ENCODE results near the gene CD209.

Gene CD209

GRCh38 chr19:7718668-7719067 lies 28.7 kb downstream of the CD209 start:
- no peak overlapping the region for H2BK12ac ChIP-seq (ENCODE audit: low read length)
- H3K27ac ChIP-seq (ENCODE audit: low read depth, low read length), result no peak overlapping the region
- H3K4me1 ChIP-seq (ENCODE audit: control insufficient read depth in 1 of 2, insufficient read depth in 2 of 2, low read length in 2 of 2), result no peaks in the 10 kb centered on the region
- H2AK5ac ChIP-seq (ENCODE audit: low read length), result no peak overlapping the region
- H3K4ac ChIP-seq (ENCODE audit: low read depth, low read length), result no peak overlapping the region
- H4K91ac ChIP-seq (ENCODE audit: low read depth, low read length), result no peak overlapping the region
- H3K14ac ChIP-seq (ENCODE audit: low read length), result no peak overlapping the region
- no peak overlapping the region for H2BK120ac ChIP-seq (ENCODE audit: insufficient read depth, low read length, poor library complexity)
- H3K23ac ChIP-seq (ENCODE audit: low read length), result no peak overlapping the region
- no peak overlapping the region for H3K18ac ChIP-seq (ENCODE audit: low read length)
- no peak overlapping the region for H3K9ac ChIP-seq (ENCODE audit: low read length)
- H3K79me2 ChIP-seq (ENCODE audit: control insufficient read depth, insufficient read depth, low read length, poor library complexity), result no peaks in the 10 kb centered on the region
- no peaks in the 10 kb centered on the region for H3K9me3 ChIP-seq (ENCODE audit: insufficient read depth, low read depth, low read length)
- H3K36me3 ChIP-seq (ENCODE audit: control insufficient read depth in 1 of 2, insufficient read depth in 2 of 2, low read length in 2 of 2), result no peaks in the 10 kb centered on the region
- H3K4me3 ChIP-seq (ENCODE audit: low read depth, low read length), result no peak overlapping the region
- WGBS (ENCODE audit: extremely low coverage, insufficient coverage, insufficient read length), result no CpG with 5 or more reads among the region's 8 CpGs
- H4K12ac ChIP-seq (ENCODE audit: low read depth, low read length), result no peak overlapping the region
- no peak overlapping the region for H4K8ac ChIP-seq (ENCODE audit: low read depth, low read length)
- no peak for DNase-seq
- no peaks in the 10 kb centered on the region for H3K79me1 ChIP-seq (ENCODE audit: low read length)
- H2BK5ac ChIP-seq (ENCODE audit: low read depth, low read length, poor library complexity), result no peak overlapping the region
- no peaks in the 10 kb centered on the region for H3K27me3 ChIP-seq (ENCODE audit: insufficient read depth, low read length)
- H2AFZ ChIP-seq (ENCODE audit: insufficient read depth, low read length, poor library complexity), result no peak overlapping the region
- H3K4me2 ChIP-seq (ENCODE audit: low read length), result no peak overlapping the region

- Histone ChIP-seq H3K4me2 (ENCODE audit: low read length) (no peak overlapping the region), H4K8ac (ENCODE audit: low read depth, low read length) (no peak overlapping the region), H3K14ac (ENCODE audit: low read length) (no peak overlapping the region), H3K79me2 (ENCODE audit: control insufficient read depth, insufficient read depth, low read length, poor library complexity) (no peaks in the 10 kb centered on the region), H2BK5ac (ENCODE audit: low read depth, low read length, poor library complexity) (no peak overlapping the region), H2AK5ac (ENCODE audit: low read length) (no peak overlapping the region), H3K36me3 (ENCODE audit: control insufficient read depth in 1 of 2, insufficient read depth in 2 of 2, low read length in 2 of 2) (no peaks in the 10 kb centered on the region), H4K91ac (ENCODE audit: low read depth, low read length) (no peak overlapping the region), H3K9ac (ENCODE audit: low read length) (no peak overlapping the region), H2BK12ac (ENCODE audit: low read length) (no peak overlapping the region), H3K4me1 (ENCODE audit: control insufficient read depth in 1 of 2, insufficient read depth in 2 of 2, low read length in 2 of 2) (no peaks in the 10 kb centered on the region), H3K18ac (ENCODE audit: low read length) (no peak overlapping the region), H3K4ac (ENCODE audit: low read depth, low read length) (no peak overlapping the region), H2BK120ac (ENCODE audit: insufficient read depth, low read length, poor library complexity) (no peak overlapping the region), H3K23ac (ENCODE audit: low read length) (no peak overlapping the region), H3K27me3 (ENCODE audit: insufficient read depth, low read length) (no peaks in the 10 kb centered on the region), H2AFZ (ENCODE audit: insufficient read depth, low read length, poor library complexity) (no peak overlapping the region), H3K4me3 (ENCODE audit: low read depth, low read length) (no peak overlapping the region), H3K27ac (ENCODE audit: low read depth, low read length) (no peak overlapping the region), H3K9me3 (ENCODE audit: insufficient read depth, low read depth, low read length) (no peaks in the 10 kb centered on the region), H3K79me1 (ENCODE audit: low read length) (no peaks in the 10 kb centered on the region), H4K12ac (ENCODE audit: low read depth, low read length) (no peak overlapping the region)
- no peak for DNase-seq
- no CpG with 5 or more reads among the region's 1 CpG for WGBS (ENCODE audit: extremely low coverage, insufficient coverage, insufficient read length)
Observed at GRCh38 chr19:7716762-7717161, 30.6 kb downstream of the CD209 start.

DNA sequence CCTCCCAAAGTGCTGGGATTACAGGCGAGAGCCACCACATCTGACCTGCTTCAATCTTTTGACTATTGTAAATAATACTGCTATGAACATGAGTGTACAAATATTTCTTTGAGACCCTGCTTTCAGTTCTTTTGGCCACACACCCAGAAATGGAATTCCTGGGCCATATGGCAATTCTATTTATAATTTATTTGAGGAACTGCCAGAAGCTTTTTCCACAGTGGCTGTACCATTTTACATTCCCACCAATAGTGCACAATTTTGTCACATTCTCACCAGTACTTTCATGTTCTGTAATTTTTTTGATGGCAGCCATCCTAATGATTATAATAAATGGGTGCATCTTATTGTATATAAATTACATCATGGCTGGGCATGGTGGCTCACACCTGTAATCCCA lies 31.7 kb downstream of the CD209 start:
- Histone ChIP-seq H2AK5ac (ENCODE audit: low read length) (no peak overlapping the region), H4K12ac (ENCODE audit: low read depth, low read length) (no peak overlapping the region), H2AFZ (ENCODE audit: insufficient read depth, low read length, poor library complexity) (no peak overlapping the region), H3K27ac (ENCODE audit: low read depth, low read length) (no peak overlapping the region), H3K79me1 (ENCODE audit: low read length) (no peaks in the 10 kb centered on the region), H3K18ac (ENCODE audit: low read length) (no peak overlapping the region), H3K9ac (ENCODE audit: low read length) (no peak overlapping the region), H2BK12ac (ENCODE audit: low read length) (no peak overlapping the region), H2BK5ac (ENCODE audit: low read depth, low read length, poor library complexity) (no peak overlapping the region), H3K4me1 (ENCODE audit: control insufficient read depth in 1 of 2, insufficient read depth in 2 of 2, low read length in 2 of 2) (no peaks in the 10 kb centered on the region), H3K4ac (ENCODE audit: low read depth, low read length) (no peak overlapping the region), H3K4me3 (ENCODE audit: low read depth, low read length) (no peak overlapping the region), H2BK120ac (ENCODE audit: insufficient read depth, low read length, poor library complexity) (no peak overlapping the region), H3K27me3 (ENCODE audit: insufficient read depth, low read length) (no peaks in the 10 kb centered on the region), H3K14ac (ENCODE audit: low read length) (no peak overlapping the region), H3K79me2 (ENCODE audit: control insufficient read depth, insufficient read depth, low read length, poor library complexity) (no peaks in the 10 kb centered on the region), H4K8ac (ENCODE audit: low read depth, low read length) (no peak overlapping the region), H4K91ac (ENCODE audit: low read depth, low read length) (no peak overlapping the region), H3K4me2 (ENCODE audit: low read length) (no peak overlapping the region), H3K23ac (ENCODE audit: low read length) (no peak overlapping the region), H3K36me3 (ENCODE audit: control insufficient read depth in 1 of 2, insufficient read depth in 2 of 2, low read length in 2 of 2) (no peaks in the 10 kb centered on the region), H3K9me3 (ENCODE audit: insufficient read depth, low read depth, low read length) (no peaks in the 10 kb centered on the region)
- no peak for DNase-seq
- no CpG with 5 or more reads among the region's 1 CpG for WGBS (ENCODE audit: extremely low coverage, insufficient coverage, insufficient read length)

DNA sequence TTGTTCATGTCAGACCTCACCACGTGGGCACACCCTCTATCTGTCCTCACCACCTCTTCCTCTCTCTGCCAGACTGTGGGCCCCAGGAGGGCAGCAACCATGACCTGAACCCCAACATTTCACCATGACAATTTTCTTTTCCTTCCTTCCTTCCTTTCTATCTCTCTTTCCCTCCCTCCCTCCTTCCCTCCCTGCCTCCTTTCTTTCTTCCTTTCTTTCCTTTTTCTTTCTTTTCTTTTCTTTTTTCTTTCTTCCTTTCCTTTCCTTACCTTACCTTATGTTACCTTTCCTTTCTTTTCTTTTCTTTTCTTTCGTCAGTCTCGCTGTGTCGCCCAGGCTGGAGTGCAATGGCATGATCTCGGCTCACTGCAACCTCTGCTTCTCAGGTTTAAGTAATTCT lies 36.7 kb downstream of the CD209 start:
- no peak overlapping the region for H2BK5ac ChIP-seq (ENCODE audit: low read depth, low read length, poor library complexity)
- H3K18ac ChIP-seq (ENCODE audit: low read length), result no peak overlapping the region
- no peak overlapping the region for H2AK5ac ChIP-seq (ENCODE audit: low read length)
- H3K4me1 ChIP-seq (ENCODE audit: control insufficient read depth in 1 of 2, insufficient read depth in 2 of 2, low read length in 2 of 2), result no peaks in the 10 kb centered on the region
- no peak overlapping the region for H2BK12ac ChIP-seq (ENCODE audit: low read length)
- no peak overlapping the region for H4K91ac ChIP-seq (ENCODE audit: low read depth, low read length)
- H3K27ac ChIP-seq (ENCODE audit: low read depth, low read length), result no peak overlapping the region
- H3K9me3 ChIP-seq (ENCODE audit: insufficient read depth, low read depth, low read length), result no peaks in the 10 kb centered on the region
- H3K14ac ChIP-seq (ENCODE audit: low read length), result no peak overlapping the region
- no peak overlapping the region for H4K12ac ChIP-seq (ENCODE audit: low read depth, low read length)
- H3K23ac ChIP-seq (ENCODE audit: low read length), result no peak overlapping the region
- no peak overlapping the region for H4K8ac ChIP-seq (ENCODE audit: low read depth, low read length)
- no peaks in the 10 kb centered on the region for H3K27me3 ChIP-seq (ENCODE audit: insufficient read depth, low read length)
- H3K4ac ChIP-seq (ENCODE audit: low read depth, low read length), result no peak overlapping the region
- H3K79me2 ChIP-seq (ENCODE audit: control insufficient read depth, insufficient read depth, low read length, poor library complexity), result no peaks in the 10 kb centered on the region
- H2AFZ ChIP-seq (ENCODE audit: insufficient read depth, low read length, poor library complexity), result no peak overlapping the region
- no peak overlapping the region for H3K4me3 ChIP-seq (ENCODE audit: low read depth, low read length)
- H3K79me1 ChIP-seq (ENCODE audit: low read length), result no peaks in the 10 kb centered on the region
- no CpG with 5 or more reads among the region's 5 CpGs for WGBS (ENCODE audit: extremely low coverage, insufficient coverage, insufficient read length)
- no peak overlapping the region for H2BK120ac ChIP-seq (ENCODE audit: insufficient read depth, low read length, poor library complexity)
- DNase-seq, result no peak
- H3K9ac ChIP-seq (ENCODE audit: low read length), result no peak overlapping the region
- H3K36me3 ChIP-seq (ENCODE audit: control insufficient read depth in 1 of 2, insufficient read depth in 2 of 2, low read length in 2 of 2), result no peaks in the 10 kb centered on the region
- no peak overlapping the region for H3K4me2 ChIP-seq (ENCODE audit: low read length)
